ENCODE data around the gene SIGLEC1. TPM values are rescaled to one million over a fixed set of nuclear protein-coding genes. Genes with fewer than 3 reads are reported as not detected.

The SIGLEC1 gene
- total and polyA plus RNA-seq, 5 donors from 2014 or later, result not detected

- peaks cover 0 to 1% (median 0%) of the 10 kb centered on the region in 7 donors for H3K9me3 Mint-ChIP-seq
- H3K27me3 Mint-ChIP-seq, result peaks cover 47% of the 10 kb centered on the region
- ATAC-seq (ENCODE audit: low read depth in 2 of 2) (no peak), DNase-seq (no peak)
- H3K4me1 ChIP-seq (ENCODE audit: control insufficient read depth, insufficient read depth, low read length, poor library complexity, severe bottlenecking), result no peaks in the 10 kb centered on the region
- peaks cover 0 to 2% (median 0%) of the 10 kb centered on the region in 4 donors for H3K4me1 Mint-ChIP-seq
- H3K4me3 ChIP-seq (ENCODE audit: low read depth, low read length), result no peak overlapping the region
- no peaks in the 10 kb centered on the region for H3K9me3 ChIP-seq (ENCODE audit: control insufficient read depth in 2 of 2, low read length in 2 of 2)
- H3K27ac Mint-ChIP-seq, result no peak overlapping the region
- peaks cover 2% of the 10 kb centered on the region for H3K27me3 ChIP-seq (ENCODE audit: control insufficient read depth, insufficient read depth, low read length)
- H3K4me3 Mint-ChIP-seq, result no peak overlapping the region
- H3K36me3 Mint-ChIP-seq, result no peaks in the 10 kb centered on the region
- H3K36me3 ChIP-seq (ENCODE audit: control insufficient read depth, insufficient read depth, low read length), result no peaks in the 10 kb centered on the region
- no peak overlapping the region for H3K27ac ChIP-seq (ENCODE audit: insufficient read depth, low read length, poor library complexity, severe bottlenecking)
Measured at GRCh38 chr20:3685341-3685740, 27.1 kb downstream of the SIGLEC1 start.

- Mint-ChIP-seq H3K4me3 (no peak within 1 kb of the TSS), H3K27me3 (peaks cover 61% of the 10 kb centered on the region), H3K4me1 (peaks cover 0 to 3% (median 0%) of the 10 kb centered on the region in 4 donors), H3K27ac (no peak within 1 kb of the TSS), H3K36me3 (no peaks in the 10 kb centered on the region), H3K9me3 (peaks cover 0 to 1% (median 0%) of the 10 kb centered on the region in 7 donors)
- ATAC-seq (ENCODE audit: low read depth in 2 of 2), result no peak
- DNase-seq, result no peak
- Histone ChIP-seq H3K9me3 (ENCODE audit: control insufficient read depth in 2 of 2, low read length in 2 of 2) (no peaks in the 10 kb centered on the region), H3K27me3 (ENCODE audit: control insufficient read depth, insufficient read depth, low read length) (peaks cover 2% of the 10 kb centered on the region), H3K36me3 (ENCODE audit: control insufficient read depth, insufficient read depth, low read length) (no peaks in the 10 kb centered on the region), H3K4me3 (ENCODE audit: low read depth, low read length) (no peak within 1 kb of the TSS), H3K4me1 (ENCODE audit: control insufficient read depth, insufficient read depth, low read length, poor library complexity, severe bottlenecking) (no peaks in the 10 kb centered on the region), H3K27ac (ENCODE audit: insufficient read depth, low read length, poor library complexity, severe bottlenecking) (no peak within 1 kb of the TSS)
Measured at GRCh38 chr20:3681931-3682781, 30.2 kb downstream of the SIGLEC1 start, which contains the start of gene ADAM33. ADAM33 (minus strand) TSS chr20:3682010; CDS start chr20:3682004, 6 bp downstream.

- H3K27me3 ChIP-seq (ENCODE audit: control insufficient read depth, insufficient read depth, low read length), result peaks cover 2% of the 10 kb centered on the region
- Mint-ChIP-seq H3K4me1 (peaks cover 0 to 7% (median 0%) of the 10 kb centered on the region in 4 donors), H3K27ac (no peak overlapping the region), H3K4me3 (no peak overlapping the region), H3K9me3 (peaks cover 0 to under 1% (median 0%) of the 10 kb centered on the region in 7 donors), H3K27me3 (peaks cover 63% of the 10 kb centered on the region), H3K36me3 (no peaks in the 10 kb centered on the region)
- peaks cover 3% of the 10 kb centered on the region for H3K4me1 ChIP-seq (ENCODE audit: control insufficient read depth, insufficient read depth, low read length, poor library complexity, severe bottlenecking)
- no peak for DNase-seq
- H3K36me3 ChIP-seq (ENCODE audit: control insufficient read depth, insufficient read depth, low read length), result no peaks in the 10 kb centered on the region
- no peak overlapping the region for H3K4me3 ChIP-seq (ENCODE audit: low read depth, low read length)
- no peaks in the 10 kb centered on the region for H3K9me3 ChIP-seq (ENCODE audit: control insufficient read depth in 2 of 2, low read length in 2 of 2)
- no peak for ATAC-seq (ENCODE audit: low read depth in 2 of 2)
- H3K27ac ChIP-seq (ENCODE audit: insufficient read depth, low read length, poor library complexity, severe bottlenecking), result no peak overlapping the region
Measured at GRCh38 chr20:3681352-3681930, 31.0 kb downstream of the SIGLEC1 start.

GRCh38 chr20:3680701-3681351, 31.6 kb downstream of the SIGLEC1 start:
- Mint-ChIP-seq H3K4me3 (no peak overlapping the region), H3K27me3 (peaks cover 64% of the 10 kb centered on the region)

GRCh38 chr20:3679749-3680700, 32.4 kb downstream of the SIGLEC1 start:
- H3K4me1 Mint-ChIP-seq, result peaks cover 0 to 7% (median 0%) of the 10 kb centered on the region in 4 donors
- no peak overlapping the region for H3K4me3 ChIP-seq (ENCODE audit: low read depth, low read length)
- H3K27ac ChIP-seq (ENCODE audit: insufficient read depth, low read length, poor library complexity, severe bottlenecking), result no peak overlapping the region
- no peaks in the 10 kb centered on the region for H3K36me3 ChIP-seq (ENCODE audit: control insufficient read depth, insufficient read depth, low read length)
- no peaks in the 10 kb centered on the region for H3K9me3 ChIP-seq (ENCODE audit: control insufficient read depth in 2 of 2, low read length in 2 of 2)
- peaks cover 0 to 2% (median 0%) of the 10 kb centered on the region in 7 donors for H3K9me3 Mint-ChIP-seq
- H3K27ac Mint-ChIP-seq, result no peak overlapping the region
- DNase-seq (no peak), ATAC-seq (ENCODE audit: low read depth in 2 of 2) (no peak)
- H3K4me1 ChIP-seq (ENCODE audit: control insufficient read depth, insufficient read depth, low read length, poor library complexity, severe bottlenecking), result peaks cover 3% of the 10 kb centered on the region
- H3K27me3 ChIP-seq (ENCODE audit: control insufficient read depth, insufficient read depth, low read length), result peaks cover 2% of the 10 kb centered on the region
- H3K27me3 Mint-ChIP-seq, result peaks cover 71% of the 10 kb centered on the region
- H3K36me3 Mint-ChIP-seq, result no peaks in the 10 kb centered on the region
- no peak overlapping the region for H3K4me3 Mint-ChIP-seq

More at GRCh38 chr20:3680701-3681351, 31.6 kb downstream of the SIGLEC1 start:
- Histone ChIP-seq H3K4me3 (ENCODE audit: low read depth, low read length) (no peak overlapping the region), H3K9me3 (ENCODE audit: control insufficient read depth in 2 of 2, low read length in 2 of 2) (no peaks in the 10 kb centered on the region), H3K36me3 (ENCODE audit: control insufficient read depth, insufficient read depth, low read length) (no peaks in the 10 kb centered on the region), H3K27me3 (ENCODE audit: control insufficient read depth, insufficient read depth, low read length) (peaks cover 2% of the 10 kb centered on the region), H3K4me1 (ENCODE audit: control insufficient read depth, insufficient read depth, low read length, poor library complexity, severe bottlenecking) (peaks cover 3% of the 10 kb centered on the region), H3K27ac (ENCODE audit: insufficient read depth, low read length, poor library complexity, severe bottlenecking) (no peak overlapping the region)
- no peaks in the 10 kb centered on the region for H3K36me3 Mint-ChIP-seq
- no peaks in the 10 kb centered on the region for H3K9me3 Mint-ChIP-seq
- ATAC-seq (ENCODE audit: low read depth in 2 of 2), result no peak
- no peak for DNase-seq
- H3K27ac Mint-ChIP-seq, result no peak overlapping the region
- H3K4me1 Mint-ChIP-seq, result peaks cover 0 to 7% (median 0%) of the 10 kb centered on the region in 4 donors

GRCh38 chr20:3678856-3679720, 33.3 kb downstream of the SIGLEC1 start:
- Mint-ChIP-seq H3K27ac (no peak overlapping the region), H3K4me1 (peaks cover 0 to 7% (median 0%) of the 10 kb centered on the region in 4 donors), H3K4me3 (no peak overlapping the region), H3K36me3 (no peaks in the 10 kb centered on the region), H3K27me3 (peaks cover 66% of the 10 kb centered on the region), H3K9me3 (peaks cover 0 to 2% (median 0%) of the 10 kb centered on the region in 7 donors)
- Histone ChIP-seq H3K36me3 (ENCODE audit: control insufficient read depth, insufficient read depth, low read length) (no peaks in the 10 kb centered on the region), H3K27ac (ENCODE audit: insufficient read depth, low read length, poor library complexity, severe bottlenecking) (no peak overlapping the region), H3K4me1 (ENCODE audit: control insufficient read depth, insufficient read depth, low read length, poor library complexity, severe bottlenecking) (peaks cover 3% of the 10 kb centered on the region), H3K9me3 (ENCODE audit: control insufficient read depth in 2 of 2, low read length in 2 of 2) (no peaks in the 10 kb centered on the region), H3K27me3 (ENCODE audit: control insufficient read depth, insufficient read depth, low read length) (peaks cover 2% of the 10 kb centered on the region), H3K4me3 (ENCODE audit: low read depth, low read length) (no peak overlapping the region)
- ATAC-seq (ENCODE audit: low read depth in 2 of 2) (no peak), DNase-seq (no peak)
